Skeletal muscle tissue (tissue), 4 donors: ENCODE measurements around the gene CYYR1. TPM values are rescaled to one million over a fixed set of nuclear protein-coding genes. Genes with fewer than 3 reads are reported as not detected.
A peak's percentile ranks its signal among the peaks of the same experiment; 100 is the strongest.

ENCODE experiments used
- H3K27ac ChIP-seq: one replicate; pipeline ENCODE4 v1.7.0; 2013; ENCODE audit warnings: mild to moderate bottlenecking, low read depth, low read length, inconsistent platforms
- H3K27me3 ChIP-seq, 3 donors: one replicate each; pipeline ENCODE4 v1.7.0; 2013; ENCODE audit warnings: low read length in 3 of 3; ENCODE audit not compliant: control insufficient read depth in 3 of 3, insufficient read depth in 3 of 3
- H3K36me3 ChIP-seq, 3 donors: one replicate each; pipeline ENCODE4 v1.7.0; 2013; ENCODE audit warnings: low read length in 3 of 3; ENCODE audit not compliant: control insufficient read depth in 3 of 3, insufficient read depth in 3 of 3
- H3K4me1 ChIP-seq, 3 donors: one replicate each; pipeline ENCODE4 v1.7.0; 2013; ENCODE audit warnings: low read length in 3 of 3, mild to moderate bottlenecking in 3 of 3; ENCODE audit not compliant: control insufficient read depth in 3 of 3, insufficient read depth in 3 of 3
- H3K4me3 ChIP-seq, 3 donors: one replicate each; pipeline ENCODE4 v1.7.0; 2013; ENCODE audit warnings: low read length in 3 of 3
- H3K9ac ChIP-seq, 3 donors: one replicate each; pipeline ENCODE4 v1.7.0; 2013; ENCODE audit warnings: low read length in 3 of 3, mild to moderate bottlenecking in 3 of 3, moderate library complexity in 2 of 3, low read depth in 1 of 3
- H3K9me3 ChIP-seq, 3 donors: one replicate each; pipeline ENCODE4 v1.7.0; 2013; ENCODE audit warnings: low read length in 3 of 3; ENCODE audit not compliant: control insufficient read depth in 3 of 3
- total RNA-seq: library from RNA; depleted of rRNA; stranded (reverse); fragments of >200 nt; gene quantifications from one replicate; pipeline ENCODE4 v1.2.3, GENCODE V29; 2014
- donor health status: Osteomylitis.

CYYR1 gene
- 4.2 TPM for total RNA-seq

- peak within 1 kb of the TSS; percentile 53 for H3K27ac ChIP-seq
- H3K27me3 ChIP-seq: peaks cover 0 to 12% (median 0%) of the 10 kb centered on the region in 3 donors
- H3K4me1 ChIP-seq: no peaks in the 10 kb centered on the region
- no peaks in the 10 kb centered on the region for H3K36me3 ChIP-seq
- H3K9ac ChIP-seq: peak within 1 kb of the TSS; percentile 7 to 69 (median 13)
- H3K9me3 ChIP-seq: peaks cover 0 to 6% (median 0%) of the 10 kb centered on the region in 3 donors
- peak within 1 kb of the TSS; percentile 55 to 65 (median 63) for H3K4me3 ChIP-seq
Observed at GRCh38 chr21:26572702-26573381, at the start of gene CYYR1. Gene CYYR1, minus strand, starts transcription at chr21:26573286. Its CDS starts 346 bp downstream, at chr21:26572940.

- Histone ChIP-seq H3K9ac (no peak overlapping the region), H3K4me1 (no peaks in the 10 kb centered on the region), H3K36me3 (no peaks in the 10 kb centered on the region), H3K9me3 (no peaks in the 10 kb centered on the region), H3K27ac (no peak overlapping the region), H3K4me3 (no peak overlapping the region), H3K27me3 (no peaks in the 10 kb centered on the region)
Observed at GRCh38 chr21:26617176-26617575, 44.1 kb upstream of the CYYR1 start.

- Histone ChIP-seq H3K9ac (no peak overlapping the region), H3K36me3 (no peaks in the 10 kb centered on the region), H3K9me3 (no peaks in the 10 kb centered on the region), H3K4me3 (no peak overlapping the region), H3K27me3 (no peaks in the 10 kb centered on the region), H3K4me1 (no peaks in the 10 kb centered on the region), H3K27ac (no peak overlapping the region)
Observed at GRCh38 chr21:26614251-26614650, 41.2 kb upstream of the CYYR1 start.

GRCh38 chr21:26599261-26599660 is 26.2 kb upstream of the CYYR1 start:
- Histone ChIP-seq H3K9me3 (no peaks in the 10 kb centered on the region), H3K4me1 (no peaks in the 10 kb centered on the region), H3K9ac (no peak overlapping the region), H3K27me3 (no peaks in the 10 kb centered on the region), H3K36me3 (no peaks in the 10 kb centered on the region), H3K27ac (no peak overlapping the region), H3K4me3 (no peak overlapping the region)

GRCh38 chr21:26597981-26598380 is 24.9 kb upstream of the CYYR1 start:
- H3K36me3 ChIP-seq: no peaks in the 10 kb centered on the region
- H3K4me1 ChIP-seq: no peaks in the 10 kb centered on the region
- no peaks in the 10 kb centered on the region for H3K27me3 ChIP-seq
- H3K27ac ChIP-seq: no peak overlapping the region
- H3K9ac ChIP-seq: no peak overlapping the region
- no peak overlapping the region for H3K4me3 ChIP-seq
- H3K9me3 ChIP-seq: no peaks in the 10 kb centered on the region

GRCh38 chr21:26597031-26597430 is 23.9 kb upstream of the CYYR1 start:
- no peaks in the 10 kb centered on the region for H3K36me3 ChIP-seq
- H3K9me3 ChIP-seq: no peaks in the 10 kb centered on the region
- no peaks in the 10 kb centered on the region for H3K4me1 ChIP-seq
- no peaks in the 10 kb centered on the region for H3K27me3 ChIP-seq
- no peak overlapping the region for H3K27ac ChIP-seq
- no peak overlapping the region for H3K9ac ChIP-seq
- H3K4me3 ChIP-seq: no peak overlapping the region

GRCh38 chr21:26595971-26596370 is 22.9 kb upstream of the CYYR1 start:
- no peak overlapping the region for H3K9ac ChIP-seq
- no peaks in the 10 kb centered on the region for H3K9me3 ChIP-seq
- no peaks in the 10 kb centered on the region for H3K4me1 ChIP-seq
- H3K27ac ChIP-seq: no peak overlapping the region
- H3K4me3 ChIP-seq: no peak overlapping the region
- H3K27me3 ChIP-seq: no peaks in the 10 kb centered on the region
- no peaks in the 10 kb centered on the region for H3K36me3 ChIP-seq

- Histone ChIP-seq H3K4me3 (no peak overlapping the region), H3K36me3 (no peaks in the 10 kb centered on the region), H3K9ac (no peak overlapping the region), H3K9me3 (no peaks in the 10 kb centered on the region), H3K4me1 (no peaks in the 10 kb centered on the region), H3K27ac (no peak overlapping the region), H3K27me3 (no peaks in the 10 kb centered on the region)
Observed at GRCh38 chr21:26593800-26594199, 20.7 kb upstream of the CYYR1 start.

GRCh38 chr21:26591543-26591942 is 18.5 kb upstream of the CYYR1 start:
- no peaks in the 10 kb centered on the region for H3K9me3 ChIP-seq
- H3K4me1 ChIP-seq: no peaks in the 10 kb centered on the region
- H3K9ac ChIP-seq: no peak overlapping the region
- H3K27ac ChIP-seq: no peak overlapping the region
- no peaks in the 10 kb centered on the region for H3K36me3 ChIP-seq
- H3K27me3 ChIP-seq: no peaks in the 10 kb centered on the region
- no peak overlapping the region for H3K4me3 ChIP-seq

GRCh38 chr21:26588446-26588845 is 15.4 kb upstream of the CYYR1 start:
- H3K4me3 ChIP-seq: no peak overlapping the region
- no peaks in the 10 kb centered on the region for H3K27me3 ChIP-seq
- H3K4me1 ChIP-seq: no peaks in the 10 kb centered on the region
- H3K27ac ChIP-seq: no peak overlapping the region
- no peak overlapping the region for H3K9ac ChIP-seq
- no peaks in the 10 kb centered on the region for H3K36me3 ChIP-seq
- H3K9me3 ChIP-seq: no peaks in the 10 kb centered on the region
